Stimulated activated naive CD8-positive, alpha-beta T cell treated with anti-CD3 and anti-CD28 coated beads, Interleukin-15, amount 100 ng/mL, for 72 hours (primary cell): ENCODE measurements around the gene KRTAP10-9.
"Not testable (repeated sequence)": the region's sequence is repeated elsewhere in the genome, so short reads cannot be mapped to it uniquely, and the experiment has no call there.

ENCODE experiments used
- ATAC-seq: fragments of 150-1000 bp; cut with Tn5 transposase; 2 replicates; pipeline ENCODE4 v1.10.0; 2021; ENCODE audit warnings: mild to moderate bottlenecking, moderate library complexity
- DNase-seq, 2 donors: peaks; one replicate each; pipeline ENCODE4 v3.0.0; 2021 to 2022
- H3K27ac Mint-ChIP-seq, 2 donors: one replicate each; pipeline ENCODE4 v1.8.0; 2022; ENCODE audit warnings: mild to moderate bottlenecking in 2 of 2, mixed read lengths in 2 of 2, moderate library complexity in 2 of 2
- H3K27me3 Mint-ChIP-seq: one replicate; pipeline ENCODE4 v1.8.0; 2022; ENCODE audit warnings: mixed read lengths
- H3K4me1 Mint-ChIP-seq: one replicate; pipeline ENCODE4 v1.8.0; 2022; ENCODE audit warnings: mild to moderate bottlenecking, mixed read lengths
- H3K4me3 Mint-ChIP-seq, 2 donors: one replicate each; pipeline ENCODE4 v1.8.0; 2022; ENCODE audit warnings: mild to moderate bottlenecking in 2 of 2, mixed read lengths in 2 of 2, moderate library complexity in 1 of 2
- H3K9me3 Mint-ChIP-seq, 2 donors: one replicate each; pipeline ENCODE4 v1.8.0; 2022; ENCODE audit warnings: mixed read lengths in 2 of 2

KRTAP10-9 gene

GRCh38 chr21:44638506-44639330 is 11.8 kb downstream of the KRTAP10-9 start:
- H3K27me3 Mint-ChIP-seq, H3K4me3 Mint-ChIP-seq, H3K4me1 Mint-ChIP-seq, DNase-seq, ATAC-seq: not testable (repeated sequence)
- peak overlapping the region; percentile 53 to 83 for H3K27ac Mint-ChIP-seq
- H3K9me3 Mint-ChIP-seq = peaks cover 26 to 43% of the 10 kb centered on the region in 2 donors

GRCh38 chr21:44639331-44639655 is 12.4 kb downstream of the KRTAP10-9 start:
- Mint-ChIP-seq H3K27ac (peak overlapping the region in 1 of 2 donors; percentile 53), H3K4me1 (peaks cover 10% of the 10 kb centered on the region), H3K9me3 (peaks cover 28 to 44% of the 10 kb centered on the region in 2 donors), H3K4me3 (no peak overlapping the region), H3K27me3 (no peaks in the 10 kb centered on the region)
- no peak for ATAC-seq
- DNase-seq = no peak

GRCh38 chr21:44640761-44641160 is 13.9 kb downstream of the KRTAP10-9 start:
- Mint-ChIP-seq H3K9me3 (peaks cover 33 to 48% of the 10 kb centered on the region in 2 donors), H3K27me3 (no peaks in the 10 kb centered on the region), H3K4me1 (peaks cover 10% of the 10 kb centered on the region), H3K27ac (no peak overlapping the region), H3K4me3 (no peak overlapping the region)
- DNase-seq (no peak), ATAC-seq (no peak)

- H3K9me3 Mint-ChIP-seq = peaks cover 33 to 48% of the 10 kb centered on the region in 2 donors
- no peak overlapping the region for H3K4me3 Mint-ChIP-seq
- H3K27me3 Mint-ChIP-seq = no peaks in the 10 kb centered on the region
- peaks cover 12% of the 10 kb centered on the region for H3K4me1 Mint-ChIP-seq
- DNase-seq (no peak), ATAC-seq (no peak)
- H3K27ac Mint-ChIP-seq = no peak overlapping the region
These were observed 16.9 kb downstream of the KRTAP10-9 start for GRCh38 chr21:44643741-44644310.

- H3K4me1 Mint-ChIP-seq = peaks cover 18% of the 10 kb centered on the region
- ATAC-seq (no peak), DNase-seq (no peak)
- no peak overlapping the region for H3K4me3 Mint-ChIP-seq
- H3K27me3 Mint-ChIP-seq = no peaks in the 10 kb centered on the region
- H3K9me3 Mint-ChIP-seq = peaks cover 33 to 47% of the 10 kb centered on the region in 2 donors
- no peak overlapping the region for H3K27ac Mint-ChIP-seq
These were observed 18.0 kb downstream of the KRTAP10-9 start for GRCh38 chr21:44644878-44645277.

GRCh38 chr21:44646366-44647221 is 19.7 kb downstream of the KRTAP10-9 start, which contains the start of gene KRTAP10-11:
KRTAP10-11 (plus strand) TSS chr21:44646414; CDS start chr21:44646459, 45 bp downstream.
- DNase-seq, H3K27me3 Mint-ChIP-seq, H3K4me3 Mint-ChIP-seq, ATAC-seq: not testable (repeated sequence)
- peak within 1 kb of the TSS in 1 of 2 donors; percentile 48 for H3K27ac Mint-ChIP-seq
- H3K4me1 Mint-ChIP-seq = peaks cover 31% of the 10 kb centered on the region
- peaks cover 26 to 30% of the 10 kb centered on the region in 2 donors for H3K9me3 Mint-ChIP-seq

- no peaks in the 10 kb centered on the region for H3K27me3 Mint-ChIP-seq
- ATAC-seq (no peak), DNase-seq (no peak)
- H3K9me3 Mint-ChIP-seq = peaks cover 26 to 28% of the 10 kb centered on the region in 2 donors
- H3K4me1 Mint-ChIP-seq = peaks cover 32% of the 10 kb centered on the region
- H3K4me3 Mint-ChIP-seq = no peak overlapping the region
- peak overlapping the region in 1 of 2 donors; percentile 48 for H3K27ac Mint-ChIP-seq
These were observed 20.3 kb downstream of the KRTAP10-9 start for GRCh38 chr21:44647222-44647552.

- Mint-ChIP-seq H3K4me1 (peaks cover 36% of the 10 kb centered on the region), H3K27ac (no peak overlapping the region), H3K27me3 (no peaks in the 10 kb centered on the region), H3K4me3 (no peak overlapping the region), H3K9me3 (peaks cover 14 to 21% of the 10 kb centered on the region in 2 donors)
- ATAC-seq (no peak), DNase-seq (no peak)
These were observed 21.8 kb downstream of the KRTAP10-9 start for GRCh38 chr21:44648557-44649311.

- Mint-ChIP-seq H3K4me1 (peaks cover 44% of the 10 kb centered on the region), H3K9me3 (peaks cover 6 to 21% of the 10 kb centered on the region in 2 donors), H3K4me3 (no peak overlapping the region), H3K27me3 (no peaks in the 10 kb centered on the region), H3K27ac (no peak overlapping the region)
- ATAC-seq = no peak
- DNase-seq = no peak
These were observed 22.7 kb downstream of the KRTAP10-9 start for GRCh38 chr21:44649521-44650100.

- H3K27ac Mint-ChIP-seq = no peak overlapping the region
- H3K27me3 Mint-ChIP-seq = no peaks in the 10 kb centered on the region
- no peak overlapping the region for H3K4me3 Mint-ChIP-seq
- H3K4me1 Mint-ChIP-seq = peaks cover 53% of the 10 kb centered on the region
- DNase-seq = no peak
- peaks cover 0 to 21% of the 10 kb centered on the region in 2 donors for H3K9me3 Mint-ChIP-seq
- ATAC-seq = no peak
These were observed 23.5 kb downstream of the KRTAP10-9 start for GRCh38 chr21:44650265-44650972.

- peak overlapping the region in 1 of 2 donors; percentile 15 for H3K27ac Mint-ChIP-seq
- peaks cover 60% of the 10 kb centered on the region for H3K4me1 Mint-ChIP-seq
- peaks cover 3 to 28% of the 10 kb centered on the region in 2 donors for H3K9me3 Mint-ChIP-seq
- no peak for DNase-seq
- no peak overlapping the region for H3K4me3 Mint-ChIP-seq
- no peaks in the 10 kb centered on the region for H3K27me3 Mint-ChIP-seq
- ATAC-seq = no peak
These were observed 24.2 kb downstream of the KRTAP10-9 start for GRCh38 chr21:44650973-44651675.

- peaks cover 17 to 48% of the 10 kb centered on the region in 2 donors for H3K9me3 Mint-ChIP-seq
- H3K27me3 Mint-ChIP-seq = no peaks in the 10 kb centered on the region
- ATAC-seq (no peak), DNase-seq (no peak)
- no peak overlapping the region for H3K27ac Mint-ChIP-seq
- peaks cover 67% of the 10 kb centered on the region for H3K4me1 Mint-ChIP-seq
- H3K4me3 Mint-ChIP-seq = no peak overlapping the region
These were observed 26.2 kb downstream of the KRTAP10-9 start for GRCh38 chr21:44653123-44653522.

- H3K9me3 Mint-ChIP-seq = peaks cover 17 to 55% of the 10 kb centered on the region in 2 donors
- H3K4me1 Mint-ChIP-seq = peaks cover 75% of the 10 kb centered on the region
- peak overlapping the region in 1 of 2 donors; percentile 13 for H3K4me3 Mint-ChIP-seq
- no peak for DNase-seq
- H3K27me3 Mint-ChIP-seq = no peaks in the 10 kb centered on the region
- H3K27ac Mint-ChIP-seq = peak overlapping the region; percentile 20 to 59
- ATAC-seq = peak; percentile 7
These were observed 27.0 kb downstream of the KRTAP10-9 start for GRCh38 chr21:44653656-44654575.
